Occipital lobe (tissue), 2 donors: ENCODE results near the gene MTHFD2. TPM values are rescaled to one million over a fixed set of nuclear protein-coding genes. Genes with fewer than 3 reads are reported as not detected.

ENCODE experiments used
- DNase-seq: peaks from one replicate; lab custom pipeline; 2025; lab: John Stamatoyannopoulos, UW
- total RNA-seq: library from RNA; depleted of rRNA; stranded (reverse); fragments of >200 nt; gene quantifications from one replicate; pipeline ENCODE4 v1.2.3, GENCODE V29; 2014

MTHFD2 gene
- total RNA-seq, 1 donor from 2014 or later = 37.0 TPM

GRCh38 chr2:74261204-74261864 lies 62.9 kb downstream of the MTHFD2 start:
- no peak for DNase-seq

DNA sequence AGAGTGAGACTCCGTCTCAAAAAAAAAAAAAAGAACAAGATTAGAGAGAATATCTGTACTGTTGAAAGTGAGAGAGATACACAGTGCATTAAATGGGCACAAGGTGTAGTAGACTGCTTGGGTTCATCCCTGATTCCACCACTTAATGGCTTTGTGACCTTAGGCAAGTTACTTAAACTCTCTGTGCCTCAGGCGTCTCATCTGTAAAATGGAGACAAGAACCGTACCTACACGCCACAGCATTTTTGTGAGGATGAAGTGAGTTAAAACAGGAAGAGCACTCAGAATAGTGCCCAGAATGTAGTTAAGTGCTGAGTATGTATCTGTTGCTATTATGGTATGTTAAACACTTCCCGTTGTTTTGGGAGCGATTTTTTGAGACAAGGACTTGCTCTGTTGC lies 64.3 kb downstream of the MTHFD2 start:
- DNase-seq = no peak

- no peak for DNase-seq
Observed at GRCh38 chr2:74264281-74264680, 65.9 kb downstream of the MTHFD2 start.

DNA sequence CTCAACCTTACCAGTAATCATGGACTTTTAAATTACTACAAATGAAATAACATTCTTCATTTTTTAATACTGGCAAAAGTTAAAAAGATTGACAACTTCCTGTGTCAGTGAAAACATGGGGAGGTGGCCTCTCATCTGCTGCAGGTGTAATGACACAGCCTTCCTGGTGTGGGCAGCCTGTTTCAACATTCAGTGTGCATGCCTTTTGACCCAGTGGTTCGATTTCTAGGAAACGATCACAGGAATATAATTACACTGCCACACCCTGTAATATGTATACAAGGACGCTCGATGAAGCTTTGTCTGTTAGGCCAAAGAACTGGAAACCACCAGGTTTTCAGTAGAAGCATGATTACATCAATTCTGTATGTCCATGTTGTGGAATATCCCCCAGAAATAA lies 68.7 kb downstream of the MTHFD2 start:
- no peak for DNase-seq

Other genes starting within 250 kb of the MTHFD2 start
- 20.9 TPM for gene TET3, start 213.7 kb upstream of the MTHFD2 start, total RNA-seq
- 24.5 TPM for gene BOLA3, start 50.7 kb upstream of the MTHFD2 start, total RNA-seq
- gene MOB1A, start 19.7 kb upstream of the MTHFD2 start, total RNA-seq = 52.6 TPM
- 2.2 TPM for gene SLC4A5, start 144.8 kb downstream of the MTHFD2 start, total RNA-seq
- gene DCTN1, start 181.7 kb downstream of the MTHFD2 start, total RNA-seq = 97.2 TPM
- 0.62 TPM for gene C2orf81, start 223.0 kb downstream of the MTHFD2 start, total RNA-seq
- gene WDR54, start 223.1 kb downstream of the MTHFD2 start, total RNA-seq = 30.7 TPM
- gene RTKN, start 243.3 kb downstream of the MTHFD2 start, total RNA-seq = 6.7 TPM